Measurements from ENCODE around the gene GTPBP1. TPM values are rescaled to one million over a fixed set of nuclear protein-coding genes. Genes with fewer than 3 reads are reported as not detected.

Gene GTPBP1
- total RNA-seq, 2 experiments from 2014 or later, result 71.8 to 73.9 TPM

GRCh38 chr22:38715176-38715764, 9.5 kb downstream of the GTPBP1 start:
- peaks cover 35% of the 10 kb centered on the region for H3K4me1 Mint-ChIP-seq (ENCODE audit: low read depth)
- ChIA-PET POLR2A (interaction anchor here (1.1 to 1.5 kb wide), 5 partner anchors 8 to 41 kb away, joined by 4 to 6 read pairs (median 4); partner anchors contain the start of genes SUN2 and TOMM22), CTCF (interaction anchor here (1.5 to 4.3 kb wide), 2 partner anchors 10 to 18 kb away, joined by 10 to 21 read pairs; no protein-coding TSS in a partner anchor)
- no peak overlapping the region for H3K4me3 Mint-ChIP-seq
- H3K27me3 Mint-ChIP-seq (ENCODE audit: low read depth), result no peaks in the 10 kb centered on the region
- ATAC-seq (peak; percentile 18), DNase-seq (no peak)
- H3K9me3 Mint-ChIP-seq (ENCODE audit: insufficient read depth), result no peaks in the 10 kb centered on the region
- peak overlapping the region; percentile 25 for H3K27ac Mint-ChIP-seq
- peaks cover 37% of the 10 kb centered on the region for H3K36me3 Mint-ChIP-seq (ENCODE audit: low read depth)

GRCh38 chr22:38715852-38716251, 10.1 kb downstream of the GTPBP1 start:
- Mint-ChIP-seq H3K4me3 (no peak overlapping the region), H3K27ac (no peak overlapping the region), H3K4me1 (ENCODE audit: low read depth) (peaks cover 31% of the 10 kb centered on the region), H3K27me3 (ENCODE audit: low read depth) (no peaks in the 10 kb centered on the region), H3K9me3 (ENCODE audit: insufficient read depth) (no peaks in the 10 kb centered on the region), H3K36me3 (ENCODE audit: low read depth) (peaks cover 33% of the 10 kb centered on the region)
- ATAC-seq, result no peak
- ChIA-PET POLR2A (interaction anchor here (1.3 to 1.5 kb wide), 3 partner anchors 8 to 40 kb away, joined by 4 to 5 read pairs (median 4); partner anchors contain the start of gene SUN2), CTCF (interaction anchor here (4.3 kb wide), 1 partner anchor 9 kb away, joined by 21 read pairs; no protein-coding TSS in a partner anchor)
- DNase-seq, result no peak

- Mint-ChIP-seq H3K27me3 (ENCODE audit: low read depth) (no peaks in the 10 kb centered on the region), H3K27ac (peak overlapping the region; percentile 62), H3K4me1 (ENCODE audit: low read depth) (peaks cover 28% of the 10 kb centered on the region), H3K4me3 (no peak overlapping the region), H3K9me3 (ENCODE audit: insufficient read depth) (no peaks in the 10 kb centered on the region), H3K36me3 (ENCODE audit: low read depth) (peaks cover 30% of the 10 kb centered on the region)
- CTCF ChIA-PET, result interaction anchor here (1.1 to 4.3 kb wide), 2 partner anchors 9 to 17 kb away, joined by 3 to 21 read pairs; no protein-coding TSS in a partner anchor
- POLR2A ChIA-PET, result interaction anchor here (1.5 kb wide), 1 partner anchor 9 kb away, joined by 4 read pairs; no protein-coding TSS in a partner anchor
- DNase-seq (no peak), ATAC-seq (no peak)
Measured at GRCh38 chr22:38716271-38716670, 10.5 kb downstream of the GTPBP1 start.

GRCh38 chr22:38716826-38717225, 11.1 kb downstream of the GTPBP1 start:
- POLR2A ChIA-PET, result interaction anchor here (1.3 to 2.1 kb wide), 3 partner anchors 9 to 35 kb away, joined by 3 to 8 read pairs (median 4); partner anchors contain the start of gene TOMM22
- Mint-ChIP-seq H3K27ac (peak overlapping the region; percentile 62), H3K27me3 (ENCODE audit: low read depth) (no peaks in the 10 kb centered on the region), H3K36me3 (ENCODE audit: low read depth) (peaks cover 33% of the 10 kb centered on the region), H3K9me3 (ENCODE audit: insufficient read depth) (no peaks in the 10 kb centered on the region), H3K4me3 (no peak overlapping the region), H3K4me1 (ENCODE audit: low read depth) (peaks cover 28% of the 10 kb centered on the region)
- ATAC-seq (no peak), DNase-seq (no peak)
- CTCF ChIA-PET, result interaction anchor here (0.6 to 4.3 kb wide), 3 partner anchors 8 to 16 kb away, joined by 3 to 21 read pairs (median 3); no protein-coding TSS in a partner anchor

GRCh38 chr22:38717244-38717643, 11.5 kb downstream of the GTPBP1 start:
- DNase-seq (no peak), ATAC-seq (no peak)
- Mint-ChIP-seq H3K36me3 (ENCODE audit: low read depth) (peaks cover 34% of the 10 kb centered on the region), H3K9me3 (ENCODE audit: insufficient read depth) (no peaks in the 10 kb centered on the region), H3K4me1 (ENCODE audit: low read depth) (peaks cover 25% of the 10 kb centered on the region), H3K27ac (no peak overlapping the region), H3K4me3 (no peak overlapping the region), H3K27me3 (ENCODE audit: low read depth) (no peaks in the 10 kb centered on the region)
- ChIA-PET POLR2A (interaction anchor here (1.3 to 2.1 kb wide), 3 partner anchors 16 to 36 kb away, joined by 3 to 12 read pairs (median 8); partner anchors contain the start of gene TOMM22), CTCF (interaction anchor here (0.6 to 1.1 kb wide), 2 partner anchors 10 to 16 kb away, joined by 3 read pairs; no protein-coding TSS in a partner anchor)

GRCh38 chr22:38718414-38718813, 12.7 kb downstream of the GTPBP1 start:
- ATAC-seq, result no peak
- POLR2A ChIA-PET, result interaction anchor here (1.0 to 2.1 kb wide), 4 partner anchors 14 to 37 kb away, joined by 3 to 12 read pairs (median 6); partner anchors contain the start of gene TOMM22
- peaks cover 36% of the 10 kb centered on the region for H3K36me3 Mint-ChIP-seq (ENCODE audit: low read depth)
- H3K27me3 Mint-ChIP-seq (ENCODE audit: low read depth), result no peaks in the 10 kb centered on the region
- CTCF ChIA-PET, result interaction anchor here (0.9 kb wide), 1 partner anchor 15 kb away, joined by 3 read pairs; no protein-coding TSS in a partner anchor
- peaks cover 16% of the 10 kb centered on the region for H3K4me1 Mint-ChIP-seq (ENCODE audit: low read depth)
- H3K4me3 Mint-ChIP-seq, result no peak overlapping the region
- no peak overlapping the region for H3K27ac Mint-ChIP-seq
- H3K9me3 Mint-ChIP-seq (ENCODE audit: insufficient read depth), result no peaks in the 10 kb centered on the region
- no peak for DNase-seq

GRCh38 chr22:38719196-38719595, 13.5 kb downstream of the GTPBP1 start:
- Mint-ChIP-seq H3K4me3 (no peak overlapping the region), H3K9me3 (ENCODE audit: insufficient read depth) (no peaks in the 10 kb centered on the region), H3K36me3 (ENCODE audit: low read depth) (peaks cover 42% of the 10 kb centered on the region), H3K27me3 (ENCODE audit: low read depth) (no peaks in the 10 kb centered on the region), H3K27ac (no peak overlapping the region), H3K4me1 (ENCODE audit: low read depth) (peaks cover 11% of the 10 kb centered on the region)
- ATAC-seq, result no peak
- DNase-seq, result no peak
- CTCF ChIA-PET, result no interaction called here
- POLR2A ChIA-PET, result interaction anchor here (2.1 kb wide), 2 partner anchors 14 to 16 kb away, joined by 8 to 12 read pairs; no protein-coding TSS in a partner anchor

- DNase-seq (no peak), ATAC-seq (no peak)
- ChIA-PET CTCF (interaction anchor here (1.3 kb wide), 1 partner anchor 27 kb away, joined by 3 read pairs; no protein-coding TSS in a partner anchor), POLR2A (no interaction called here)
- H3K36me3 Mint-ChIP-seq (ENCODE audit: low read depth), result peaks cover 53% of the 10 kb centered on the region
- H3K27ac Mint-ChIP-seq, result no peak overlapping the region
- no peak overlapping the region for H3K4me3 Mint-ChIP-seq
- peaks cover under 1% of the 10 kb centered on the region for H3K4me1 Mint-ChIP-seq (ENCODE audit: low read depth)
- H3K27me3 Mint-ChIP-seq (ENCODE audit: low read depth), result no peaks in the 10 kb centered on the region
- no peaks in the 10 kb centered on the region for H3K9me3 Mint-ChIP-seq (ENCODE audit: insufficient read depth)
Measured at GRCh38 chr22:38720350-38720749, 14.6 kb downstream of the GTPBP1 start.

- H3K9me3 Mint-ChIP-seq (ENCODE audit: insufficient read depth), result no peaks in the 10 kb centered on the region
- H3K36me3 Mint-ChIP-seq (ENCODE audit: low read depth), result peaks cover 55% of the 10 kb centered on the region
- no peak for ATAC-seq
- H3K4me3 Mint-ChIP-seq, result no peak overlapping the region
- H3K4me1 Mint-ChIP-seq (ENCODE audit: low read depth), result no peaks in the 10 kb centered on the region
- no peak overlapping the region for H3K27ac Mint-ChIP-seq
- no peak for DNase-seq
- CTCF ChIA-PET, result interaction anchor here (0.8 to 4.3 kb wide), 4 partner anchors 10 to 48 kb away, joined by 3 to 57 read pairs (median 26); partner anchors contain the start of gene GTPBP1
- POLR2A ChIA-PET, result interaction anchor here (0.5 to 6.0 kb wide), 2 partner anchors 12 to 36 kb away, joined by 3 to 41 read pairs; no protein-coding TSS in a partner anchor
- H3K27me3 Mint-ChIP-seq (ENCODE audit: low read depth), result no peaks in the 10 kb centered on the region
Measured at GRCh38 chr22:38721551-38721950, 15.8 kb downstream of the GTPBP1 start.

GRCh38 chr22:38724176-38724575, 18.4 kb downstream of the GTPBP1 start:
- ChIA-PET POLR2A (interaction anchor here (0.8 to 6.0 kb wide), 3 partner anchors 9 to 28 kb away, joined by 3 to 41 read pairs (median 4); no protein-coding TSS in a partner anchor), CTCF (interaction anchor here (0.7 to 4.3 kb wide), 16 partner anchors 9 to 232 kb away, joined by 3 to 57 read pairs (median 6); partner anchors contain the start of genes GTPBP1 and TOMM22)
- no peak for ATAC-seq
- no peaks in the 10 kb centered on the region for H3K4me1 Mint-ChIP-seq (ENCODE audit: low read depth)
- H3K4me3 Mint-ChIP-seq, result no peak overlapping the region
- DNase-seq, result no peak
- H3K27ac Mint-ChIP-seq, result no peak overlapping the region
- H3K36me3 Mint-ChIP-seq (ENCODE audit: low read depth), result peaks cover 61% of the 10 kb centered on the region
- no peaks in the 10 kb centered on the region for H3K9me3 Mint-ChIP-seq (ENCODE audit: insufficient read depth)
- no peaks in the 10 kb centered on the region for H3K27me3 Mint-ChIP-seq (ENCODE audit: low read depth)

GRCh38 chr22:38724926-38725571, 19.3 kb downstream of the GTPBP1 start:
- Mint-ChIP-seq H3K27ac (peak overlapping the region; percentile 28), H3K36me3 (ENCODE audit: low read depth) (peaks cover 66% of the 10 kb centered on the region), H3K4me3 (no peak overlapping the region), H3K4me1 (ENCODE audit: low read depth) (no peaks in the 10 kb centered on the region), H3K27me3 (ENCODE audit: low read depth) (no peaks in the 10 kb centered on the region), H3K9me3 (ENCODE audit: insufficient read depth) (no peaks in the 10 kb centered on the region)
- ChIA-PET POLR2A (interaction anchor here (0.8 to 6.0 kb wide), 3 partner anchors 8 to 27 kb away, joined by 3 to 41 read pairs (median 4); no protein-coding TSS in a partner anchor), CTCF (interaction anchor here (0.6 to 4.3 kb wide), 24 partner anchors 9 to 673 kb away, joined by 3 to 57 read pairs (median 4); partner anchors contain the start of genes GTPBP1 and TOMM22)
- ATAC-seq, result peak; percentile 73
- DNase-seq, result peak; percentile 56

All from activated CD8-positive, alpha-beta T cell treated with anti-CD3 and anti-CD28 coated beads, Interleukin-2, amount 10 ng/mL, durations not matched to agents 7 days and 5 days (primary cell).